Right forelimb (tissue), 1 donor: Measurements from ENCODE around the gene NEB.
"Not testable (repeated sequence)": the region's sequence is repeated elsewhere in the genome, so short reads cannot be mapped to it uniquely, and the experiment has no call there.

Experiments used
- DNase-seq: peaks from one replicate; pipeline ENCODE4 v3.0.0-alpha.2; 2018

NEB gene

GRCh38 chr2:151760139-151760650 lies 25.9 kb upstream of the NEB start:
- no peak for DNase-seq

DNA sequence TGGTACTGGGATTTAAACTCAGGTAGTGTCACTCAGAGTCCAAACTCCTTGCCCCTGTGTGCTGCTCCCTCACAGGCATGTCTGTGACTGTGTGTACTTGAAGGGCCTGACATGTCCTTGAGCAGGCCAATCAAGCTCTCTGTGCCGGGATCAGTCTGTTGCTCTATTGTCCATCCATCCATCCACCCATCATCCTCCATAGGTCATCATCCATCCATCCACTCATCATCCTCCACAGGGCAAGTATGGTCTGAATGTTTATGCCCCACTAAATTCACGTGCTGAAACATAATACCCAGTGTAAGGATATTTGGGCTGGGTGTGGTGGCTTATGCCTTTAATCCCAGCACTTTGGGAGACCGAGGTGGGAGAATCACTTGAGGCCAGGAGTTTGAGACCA lies 24.5 kb upstream of the NEB start:
- no peak for DNase-seq

DNA sequence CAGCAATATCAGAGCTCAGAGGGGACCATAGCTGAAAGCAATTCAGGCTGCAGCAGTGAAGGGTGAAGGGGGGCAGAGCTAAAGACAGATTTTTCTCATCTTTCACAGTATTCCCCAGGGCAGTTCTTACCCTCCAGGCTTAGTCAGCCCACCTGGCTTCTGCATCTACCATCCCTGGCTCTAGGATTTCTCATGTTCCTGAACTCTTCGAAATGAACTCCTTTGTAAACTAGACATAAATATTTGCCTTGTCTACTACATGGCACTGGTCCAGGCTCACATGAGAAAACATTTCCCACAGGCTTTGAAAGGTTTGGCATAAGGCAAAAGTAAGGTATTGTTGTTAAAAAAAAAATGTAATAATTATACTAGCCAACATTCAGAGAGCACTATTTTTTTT lies 23.6 kb upstream of the NEB start:
- DNase-seq = no peak

DNA sequence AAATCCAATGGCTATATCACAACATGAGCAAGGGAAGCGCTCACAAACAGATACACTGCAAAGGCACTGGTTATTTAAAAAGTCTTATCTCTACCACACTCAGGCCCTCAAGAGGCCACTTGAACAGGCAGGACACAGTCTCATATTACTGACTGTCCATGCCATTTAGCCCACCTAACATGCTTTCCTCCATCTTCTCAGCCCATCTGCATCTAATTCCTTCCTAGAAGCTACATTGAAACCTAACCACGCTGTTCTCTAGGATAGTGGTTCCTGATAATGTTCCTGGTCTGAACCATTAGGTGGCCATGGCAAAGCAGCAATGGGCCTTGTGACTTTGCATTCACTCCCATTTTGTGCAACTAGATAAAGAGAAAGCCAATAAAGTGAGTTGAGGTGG lies 22.5 kb upstream of the NEB start:
- no peak for DNase-seq

DNA sequence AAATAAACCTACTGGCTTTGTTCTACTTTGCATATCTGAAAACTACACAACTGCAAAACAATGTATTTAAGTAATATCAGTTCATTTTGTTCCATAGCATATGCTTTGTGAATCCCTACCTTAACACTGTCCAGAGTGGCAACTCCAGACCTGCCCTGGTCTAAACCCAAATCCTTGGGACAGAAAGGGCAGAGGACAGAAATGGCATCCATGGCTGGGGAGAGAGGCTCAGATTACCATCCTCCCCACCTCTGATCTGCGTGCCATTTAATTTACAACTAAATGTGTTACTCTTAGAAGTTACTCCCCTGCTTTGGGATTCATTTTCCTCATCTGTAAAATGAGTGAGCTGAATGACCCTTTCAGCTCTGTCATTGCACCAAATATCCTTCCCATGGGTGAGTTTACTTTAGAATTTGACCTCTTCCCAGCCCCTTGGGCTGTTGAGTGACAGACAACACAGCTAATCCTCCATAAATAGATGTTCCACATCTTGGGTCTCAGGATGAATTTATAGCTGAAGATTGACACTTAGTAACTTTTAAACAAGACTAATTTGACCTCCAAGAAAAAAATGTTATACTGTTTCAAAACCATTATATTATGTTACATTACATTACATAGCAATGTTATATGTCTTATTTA lies 20.1 kb upstream of the NEB start:
- no peak for DNase-seq

GRCh38 chr2:151753540-151753939 lies 19.3 kb upstream of the NEB start:
- no peak for DNase-seq

- not testable (repeated sequence) for DNase-seq
Measured at GRCh38 chr2:151745261-151745660, 11.0 kb upstream of the NEB start.

DNA sequence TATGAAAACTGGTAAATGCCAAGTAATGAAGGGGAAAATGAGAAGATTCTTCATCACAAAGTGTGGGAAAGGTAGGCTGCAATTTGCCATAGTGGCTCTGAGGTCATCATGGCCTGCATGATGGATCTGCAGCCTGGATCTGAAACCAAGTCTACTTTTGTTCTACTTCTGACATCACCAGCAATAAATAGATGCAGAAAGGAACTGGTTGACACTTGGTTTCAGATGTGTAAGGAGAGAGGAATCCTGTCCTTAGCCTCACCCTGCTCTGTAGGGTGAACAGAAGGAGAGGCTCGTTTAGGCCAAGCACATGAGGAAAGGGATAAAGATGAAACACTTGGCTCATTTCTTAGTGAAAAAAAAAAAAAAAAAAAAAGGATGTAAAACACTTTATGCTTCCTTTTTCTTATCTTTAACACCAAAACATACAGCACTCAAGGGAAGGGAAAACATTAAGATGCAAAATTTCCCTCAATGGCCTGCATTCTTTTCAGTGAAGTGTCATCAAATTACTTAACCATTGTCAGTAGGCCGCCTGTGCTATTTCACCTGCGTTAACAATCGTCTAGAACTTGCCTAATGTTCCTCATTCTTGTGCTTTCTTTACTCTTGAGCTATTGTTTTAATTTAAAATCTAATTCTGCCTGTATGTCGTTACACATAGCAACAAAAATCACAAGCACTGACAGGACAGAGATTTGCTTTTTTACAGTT lies 3.9 kb downstream of the NEB start:
- DNase-seq = no peak

- DNase-seq = no peak
Measured at GRCh38 chr2:151729837-151730236, 4.4 kb downstream of the NEB start.

GRCh38 chr2:151729415-151729811 lies 4.9 kb downstream of the NEB start:
- DNase-seq = no peak

DNA sequence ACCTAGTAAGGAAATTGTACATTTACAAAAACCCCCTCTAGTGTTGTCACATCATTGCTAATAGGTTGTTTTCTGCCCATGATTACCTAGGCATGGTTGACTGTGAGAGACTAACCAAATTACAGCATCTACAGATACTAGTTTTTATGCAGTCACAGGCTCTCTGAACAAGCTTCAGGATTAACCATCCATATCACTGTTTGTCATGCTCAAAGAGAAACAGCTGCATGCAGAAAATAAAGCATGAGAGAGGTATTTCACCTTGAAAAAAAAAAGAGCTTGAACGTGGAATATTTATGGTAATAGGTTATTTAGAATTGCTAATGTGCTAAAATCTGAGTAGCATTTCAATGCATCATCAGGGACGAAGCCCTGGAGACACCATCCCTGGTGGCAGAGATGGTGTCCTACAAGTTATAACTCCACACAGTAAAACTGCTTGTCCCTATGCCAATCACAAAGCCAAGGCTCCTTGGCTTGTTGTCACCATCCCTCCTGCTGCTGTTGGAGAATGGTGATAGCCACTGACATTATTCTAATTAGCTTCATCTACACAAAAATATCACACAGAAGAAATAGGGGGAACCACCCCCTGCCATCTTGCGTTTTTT lies 5.4 kb downstream of the NEB start:
- no peak for DNase-seq

GRCh38 chr2:151727593-151728552 lies 6.4 kb downstream of the NEB start:
- DNase-seq = no peak

- no peak for DNase-seq
Measured at GRCh38 chr2:151721161-151721560, 13.1 kb downstream of the NEB start.

GRCh38 chr2:151720521-151720920 lies 13.8 kb downstream of the NEB start:
- DNase-seq = no peak

DNA sequence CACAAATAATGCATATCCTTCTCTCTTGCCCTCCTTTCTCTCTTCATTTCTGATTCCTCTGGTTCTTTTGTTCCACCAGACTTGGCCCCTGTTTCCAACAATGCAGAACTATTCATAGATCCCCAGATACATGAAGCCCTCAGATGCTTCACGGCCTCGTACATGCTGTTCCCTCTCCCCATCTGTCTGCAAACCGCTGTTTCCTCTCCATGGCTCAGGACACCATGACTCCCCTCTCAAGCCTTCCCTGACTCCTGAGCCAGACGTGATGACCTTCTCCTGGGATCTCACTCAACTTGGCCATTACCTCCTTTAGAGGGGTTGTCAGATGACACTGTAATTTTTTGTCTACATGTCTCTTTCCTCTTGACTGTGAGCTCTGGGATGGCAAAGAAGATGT lies 15.5 kb downstream of the NEB start:
- DNase-seq = no peak

DNA sequence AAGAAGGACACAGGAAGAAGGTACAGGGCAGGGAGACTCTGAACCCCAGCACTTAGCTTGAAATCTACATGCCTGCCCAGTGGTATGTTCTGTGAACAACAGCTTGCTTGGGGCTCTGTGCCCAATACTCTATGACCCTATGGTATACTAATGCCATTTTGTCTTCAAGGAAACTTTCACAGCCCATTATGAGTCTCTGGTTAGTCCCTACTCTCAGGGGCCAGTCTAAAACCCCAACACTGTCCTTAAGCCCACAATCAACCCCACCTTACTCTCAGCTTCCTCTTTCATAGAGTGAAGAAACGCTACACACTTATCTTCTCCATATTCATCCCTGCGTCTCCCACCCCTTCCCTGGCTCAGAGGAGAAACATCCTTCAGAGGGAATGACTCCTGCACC lies 16.0 kb downstream of the NEB start:
- no peak for DNase-seq

DNA sequence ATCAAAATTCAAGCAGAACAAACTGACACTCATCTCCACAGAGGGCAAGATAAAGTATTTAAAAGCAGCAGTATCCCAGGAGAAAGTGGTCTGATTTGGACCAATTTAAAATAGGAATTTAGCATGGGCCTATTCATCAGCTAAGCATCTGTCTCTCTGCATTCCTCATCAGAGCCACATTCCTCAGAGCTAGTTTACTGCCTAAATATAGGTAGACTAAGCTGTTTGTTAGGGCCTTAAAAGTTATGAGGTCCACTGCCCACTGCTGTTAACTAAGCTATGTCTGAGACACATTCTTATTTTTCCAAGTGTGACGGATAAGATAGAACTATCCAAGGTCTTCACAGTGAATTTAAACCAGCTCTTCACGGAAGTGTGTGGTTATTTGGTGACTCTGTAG lies 17.6 kb downstream of the NEB start:
- no peak for DNase-seq

DNA sequence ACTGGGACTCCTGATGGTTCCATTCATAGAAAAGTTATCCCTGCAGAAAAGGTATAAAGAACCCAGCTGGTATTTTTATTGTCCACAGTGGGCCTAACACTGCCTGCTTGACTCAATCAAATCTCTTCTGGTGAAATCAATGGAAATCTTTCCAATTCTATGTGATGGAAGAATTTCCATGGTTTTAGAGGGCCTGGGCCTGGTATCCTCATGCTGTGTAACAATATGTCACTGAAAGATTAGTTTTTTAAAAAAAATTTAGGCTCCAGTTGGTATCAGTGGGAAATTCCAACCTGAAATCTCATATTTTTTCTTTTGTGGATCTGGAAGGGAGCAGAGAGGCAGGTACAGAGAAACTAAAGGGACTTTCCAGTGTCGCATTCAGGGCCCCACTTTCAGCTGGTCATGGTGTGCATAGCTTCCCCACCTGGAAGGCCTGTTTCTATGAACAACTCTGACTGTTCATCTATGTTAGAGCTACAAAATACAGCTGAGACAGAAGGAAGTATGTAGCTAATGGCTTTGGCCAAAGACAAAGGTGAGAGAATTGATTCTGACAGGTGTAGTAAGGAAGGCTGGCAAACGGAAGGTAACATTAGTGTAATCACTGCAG lies 20.9 kb downstream of the NEB start:
- DNase-seq = no peak

DNA sequence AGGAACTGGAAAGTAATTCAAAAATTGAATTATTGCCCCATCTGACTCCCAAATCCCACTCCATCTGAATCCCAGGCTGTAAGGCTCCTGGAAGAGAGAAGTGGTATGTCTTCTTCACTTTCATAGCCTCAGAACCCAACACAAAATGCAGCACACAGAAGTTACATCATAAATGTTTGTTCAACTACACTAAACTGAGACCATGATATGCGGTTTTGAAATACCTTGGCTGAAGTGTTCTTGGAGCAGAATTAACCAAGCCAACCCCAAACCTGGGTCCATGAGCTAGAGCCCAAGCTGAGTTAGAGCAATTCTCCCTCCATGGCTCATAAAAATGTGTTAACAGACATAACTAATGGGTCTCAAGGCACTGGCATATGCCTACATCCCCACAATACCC lies 23.3 kb downstream of the NEB start:
- no peak for DNase-seq

DNA sequence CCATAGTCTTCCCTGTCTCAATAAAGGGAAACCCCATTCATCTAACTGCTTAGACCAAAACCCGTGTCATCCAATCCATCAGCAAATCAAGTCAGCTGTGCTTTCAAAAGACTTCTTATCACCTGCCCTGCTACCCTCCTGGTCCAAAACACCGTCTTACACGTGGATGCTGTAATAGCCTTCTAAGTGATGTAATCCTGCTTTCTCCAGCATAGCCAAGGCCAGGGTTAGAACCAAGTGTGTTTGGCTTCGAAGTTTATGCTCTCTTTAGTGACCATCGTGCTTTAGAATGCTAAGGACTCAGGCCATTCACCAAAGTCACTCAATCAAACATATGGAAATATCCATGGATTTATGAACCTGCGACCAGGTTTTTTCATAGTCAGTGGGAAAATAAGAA lies 25.5 kb downstream of the NEB start:
- DNase-seq = no peak

- no peak for DNase-seq
Measured at GRCh38 chr2:151707857-151708256, 26.4 kb downstream of the NEB start.

DNA sequence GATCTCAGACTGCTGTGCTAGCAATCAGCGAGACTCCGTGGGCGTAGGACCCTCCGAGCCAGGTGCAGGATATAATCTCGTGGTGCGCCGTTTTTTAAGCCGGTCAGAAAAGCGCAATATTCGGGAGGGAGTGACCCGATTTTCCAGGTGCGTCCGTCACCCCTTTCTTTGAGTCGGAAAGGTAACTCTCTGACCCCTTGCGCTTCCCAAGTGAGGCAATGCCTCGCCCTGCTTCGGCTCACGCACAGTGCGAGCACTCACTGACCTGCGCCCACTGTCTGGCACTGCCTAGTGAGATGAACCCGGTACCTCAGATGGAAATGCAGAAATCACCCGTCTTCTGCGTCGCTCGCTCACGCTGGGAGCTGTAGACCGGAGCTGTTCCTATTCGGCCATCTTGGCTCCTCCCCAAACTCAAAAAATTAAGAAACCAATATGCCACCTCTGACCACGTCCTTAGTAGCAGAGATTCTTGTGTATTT lies 29.8 kb downstream of the NEB start:
- not testable (repeated sequence) for DNase-seq
